Stimulated activated CD4-positive, alpha-beta T cell treated with anti-CD3 and anti-CD28 coated beads, Interleukin-15, amount 100 ng/mL, for 1 hour (primary cell): ENCODE measurements around the gene IGSF9.
"Not testable (repeated sequence)": the region's sequence is repeated elsewhere in the genome, so short reads cannot be mapped to it uniquely, and the experiment has no call there.

Source experiments
- DNase-seq, 2 donors: peaks; one replicate each; pipeline ENCODE4 v3.0.0-alpha.2; 2020; ENCODE audit warnings: low read depth in 1 of 2, low spot score in 1 of 2

Gene IGSF9

DNA sequence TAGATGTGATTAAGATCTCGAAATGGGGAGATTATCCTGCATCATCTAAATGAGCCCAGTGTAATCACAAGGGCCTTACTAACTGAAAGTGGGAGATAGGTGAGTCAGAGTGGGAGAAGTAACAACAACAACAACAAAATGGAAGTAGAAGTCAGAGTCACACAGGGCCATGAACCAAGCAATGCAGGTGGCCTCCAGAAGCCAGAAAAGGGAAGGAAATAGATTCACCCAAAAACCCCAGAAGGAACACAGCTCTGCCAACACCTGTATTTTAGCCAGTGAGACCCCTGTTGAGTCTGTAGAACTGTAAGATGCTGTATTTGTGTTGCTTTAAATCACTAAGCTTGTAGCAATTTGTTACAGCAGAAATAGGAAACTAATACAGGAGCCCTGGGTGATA lies 24.2 kb downstream of the IGSF9 start:
- DNase-seq: no peak

DNA sequence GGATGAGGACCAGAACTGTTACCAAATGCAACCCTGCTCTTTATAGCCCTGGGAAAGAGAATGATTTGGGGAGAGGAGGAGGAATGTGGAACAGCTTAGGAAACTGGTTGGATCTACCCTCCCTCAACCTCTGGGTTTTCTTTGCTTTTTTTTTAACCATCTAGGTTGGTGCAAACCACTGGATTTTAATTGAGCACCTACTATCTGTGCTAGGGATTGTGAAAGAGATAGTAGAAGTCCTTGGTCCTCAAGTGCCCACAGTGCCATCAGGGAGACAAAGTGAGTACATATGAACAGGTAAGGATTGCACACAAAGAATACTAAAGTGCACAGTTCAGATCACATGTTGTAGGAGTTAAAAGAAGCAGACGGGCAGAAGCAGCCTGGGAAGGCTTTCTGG lies 24.8 kb downstream of the IGSF9 start:
- no peak for DNase-seq

DNA sequence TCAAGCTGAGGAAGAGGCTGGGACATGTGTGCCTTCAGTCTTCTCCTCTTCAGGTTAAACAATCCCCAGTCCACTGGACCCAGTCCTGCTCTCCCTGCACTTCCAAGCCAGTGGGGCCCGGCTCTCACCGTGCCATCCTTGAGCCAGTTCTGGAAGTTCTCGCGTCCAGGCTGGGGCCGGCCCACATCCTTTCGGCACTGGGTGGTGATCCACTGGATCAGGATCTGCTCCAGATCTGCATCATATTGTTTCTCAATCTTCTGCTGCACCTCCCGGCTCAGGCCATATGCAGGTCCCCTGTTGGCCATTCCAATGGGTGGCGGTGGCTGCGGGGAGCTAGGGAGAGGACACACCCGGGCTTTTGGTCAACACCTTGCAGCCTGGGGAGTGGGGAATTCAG lies 25.2 kb downstream of the IGSF9 start:
- DNase-seq: no peak

DNA sequence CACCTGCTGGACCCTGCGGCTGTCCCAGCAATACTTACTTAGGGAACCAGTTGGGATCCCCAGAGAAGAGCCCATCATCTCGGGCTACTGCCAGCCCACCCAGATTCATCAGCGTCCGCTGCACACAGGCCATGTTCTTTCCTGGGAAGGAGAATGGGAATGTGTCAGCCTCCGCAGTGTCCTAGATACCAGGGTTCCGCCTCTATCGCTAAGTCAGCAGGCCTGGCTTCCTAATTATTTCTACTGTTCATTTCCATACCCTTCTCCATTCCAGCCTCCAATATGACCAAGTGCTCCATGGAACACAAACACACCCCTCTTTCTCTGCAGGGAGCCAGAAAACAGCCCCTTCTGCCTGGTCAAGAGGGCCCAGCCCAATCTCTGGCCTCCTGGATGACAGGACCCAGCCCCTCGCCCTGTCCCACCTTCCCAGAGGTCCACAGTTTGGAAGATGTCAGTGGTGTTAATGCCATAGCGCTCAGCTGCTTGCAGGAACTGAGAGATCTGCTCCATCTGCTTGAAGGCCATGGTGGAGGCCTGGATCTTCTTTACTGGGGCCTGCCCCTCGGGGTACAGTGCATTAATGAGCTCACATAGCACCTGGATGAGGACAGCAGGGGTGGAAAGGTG lies 26.1 kb downstream of the IGSF9 start:
- DNase-seq: no peak

DNA sequence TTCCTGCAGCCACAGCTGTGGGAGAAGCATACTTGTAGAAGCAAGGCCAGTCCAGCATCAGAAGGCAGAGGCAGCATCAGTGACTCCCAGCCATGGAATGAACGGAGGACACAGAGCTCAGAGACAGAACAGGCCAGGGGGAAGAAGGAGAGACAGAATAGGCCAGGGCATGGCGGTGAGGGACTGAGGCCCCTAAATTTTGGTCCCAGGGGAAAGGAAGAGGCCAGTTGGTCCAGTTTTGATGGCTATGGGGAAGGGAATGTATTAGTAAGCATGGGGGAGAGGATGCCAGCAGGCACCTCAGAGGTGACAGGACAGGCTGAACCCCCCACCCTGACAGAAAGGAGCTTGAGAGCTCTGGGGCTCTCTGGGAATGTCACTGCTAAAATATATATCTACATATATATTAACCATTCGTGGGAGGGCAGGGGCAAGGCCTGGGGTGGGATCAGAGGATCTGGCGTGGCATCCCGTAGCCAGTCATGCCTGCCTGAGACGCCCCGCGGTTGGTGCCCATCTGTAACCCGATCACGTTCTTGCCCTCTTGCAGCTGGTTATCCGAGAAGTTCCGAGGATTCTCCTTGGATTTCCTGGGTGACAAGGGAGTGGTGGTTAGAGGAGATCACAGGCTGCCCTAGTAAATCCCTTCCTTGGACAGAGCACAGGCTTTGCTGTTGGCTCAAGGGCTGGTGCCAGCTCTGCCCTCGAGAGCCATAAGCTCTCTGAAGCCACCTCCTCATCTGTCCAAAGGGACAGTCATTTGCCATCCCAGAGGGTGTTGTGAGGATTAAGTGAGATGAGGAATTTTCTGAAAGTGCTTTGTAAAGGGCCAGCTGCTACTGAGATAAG lies 26.8 kb downstream of the IGSF9 start:
- DNase-seq: no peak

DNA sequence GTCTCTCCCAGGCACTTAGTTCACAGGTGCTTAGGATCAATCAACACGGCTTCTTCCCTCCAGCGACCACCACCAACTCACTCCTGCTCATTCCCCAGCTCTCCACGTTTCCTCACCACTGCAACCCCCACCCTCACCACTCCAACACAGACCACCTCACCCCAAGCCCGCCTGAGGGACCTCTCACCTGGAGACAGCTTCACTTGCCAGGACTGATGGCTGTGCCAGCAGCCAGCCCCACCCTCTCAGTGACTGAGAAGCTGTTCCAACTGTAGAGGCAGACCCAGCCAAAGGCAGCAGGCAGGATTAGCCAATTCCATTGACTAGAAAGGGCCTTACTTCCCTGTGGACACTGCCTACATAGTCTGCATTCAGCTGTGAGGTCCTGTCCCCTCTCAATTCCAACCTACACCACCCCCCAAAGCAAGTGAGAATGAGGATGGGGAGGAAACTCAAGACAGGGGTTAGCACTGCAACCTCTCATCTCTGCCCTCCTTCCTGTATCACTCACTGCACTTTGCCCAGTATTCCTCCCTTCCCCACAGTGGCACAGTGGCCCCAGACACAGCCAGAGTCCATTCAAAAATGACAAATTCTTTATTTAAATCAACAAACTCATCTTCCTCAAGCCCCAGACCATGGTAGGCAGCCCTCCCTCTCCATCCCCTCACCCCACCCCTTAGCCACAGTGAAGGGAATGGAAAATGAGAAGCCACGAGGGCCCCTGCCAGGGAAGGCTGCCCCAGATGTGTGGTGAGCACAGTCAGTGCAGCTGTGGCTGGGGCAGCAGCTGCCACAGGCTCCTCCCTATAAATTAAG lies 27.7 kb downstream of the IGSF9 start:
- DNase-seq: no peak

DNA sequence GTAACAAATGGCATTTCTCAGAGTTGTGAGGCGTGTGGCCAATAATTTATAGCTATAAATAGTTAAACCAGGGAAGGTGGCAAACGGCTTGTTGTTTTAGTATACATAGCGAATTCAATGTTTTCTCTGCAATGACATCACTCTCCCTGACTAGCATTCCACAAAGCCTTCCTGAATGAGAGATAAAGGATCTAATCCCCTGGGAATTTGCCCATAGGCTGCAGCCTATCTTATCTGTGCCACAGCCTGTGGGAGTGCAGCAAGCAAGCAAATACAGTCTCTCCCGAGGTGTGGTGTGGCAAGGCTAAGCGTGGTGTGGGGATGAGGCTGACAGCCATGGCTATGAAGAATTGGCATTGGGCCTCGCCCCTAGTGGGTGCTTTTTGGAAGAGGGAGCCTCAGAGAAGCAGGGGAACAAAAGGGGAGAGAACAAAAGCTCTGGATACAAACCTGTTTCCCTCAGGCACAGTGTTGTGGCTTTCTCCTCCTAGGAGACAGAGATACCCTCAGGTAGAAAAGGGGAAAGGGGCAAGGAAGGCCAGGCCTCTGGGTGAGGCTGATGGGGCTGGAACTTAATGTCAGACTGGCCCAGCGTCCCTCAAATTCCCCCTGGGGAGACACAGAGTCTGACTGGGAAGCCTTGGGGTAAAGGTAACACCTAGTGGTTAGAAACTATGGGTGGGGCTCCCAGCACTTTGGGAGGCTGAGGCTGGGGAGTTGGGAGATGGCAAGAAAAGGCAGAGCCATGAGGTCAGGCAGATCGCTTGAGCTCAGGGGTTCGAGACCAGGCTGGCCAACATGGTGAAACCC lies 29.0 kb downstream of the IGSF9 start:
- no peak for DNase-seq

DNA sequence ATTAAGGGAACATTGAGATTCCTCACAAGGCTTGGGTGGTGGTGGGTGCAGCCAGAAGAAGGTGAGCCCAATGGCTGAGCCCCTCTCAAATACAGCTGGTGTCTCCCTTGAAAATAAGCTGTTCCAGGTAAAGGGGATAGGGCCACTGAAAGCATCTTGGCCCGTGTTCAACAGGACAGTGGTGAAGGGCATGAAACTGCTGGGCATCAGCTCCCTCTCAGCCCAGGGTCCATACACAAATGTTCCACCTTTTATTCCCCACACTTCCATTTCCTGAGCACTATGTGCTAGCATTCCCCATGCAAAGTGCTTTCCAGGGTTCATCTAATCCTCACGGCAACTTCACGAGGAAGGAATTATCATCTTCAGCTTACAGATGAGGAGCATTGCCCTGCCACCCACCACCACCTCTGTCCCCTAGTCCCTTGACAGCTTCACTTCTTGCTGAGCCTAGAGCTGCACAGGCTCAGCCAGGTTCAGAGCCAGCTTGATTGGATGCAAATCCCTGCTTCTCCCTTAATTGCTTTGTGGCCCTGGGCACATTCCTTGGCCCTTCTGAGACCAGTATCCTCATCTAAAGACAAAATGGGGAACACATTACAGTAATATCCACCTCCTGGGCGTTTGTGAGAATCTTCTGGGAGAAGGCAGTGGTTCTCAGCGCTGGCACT lies 29.7 kb downstream of the IGSF9 start:
- DNase-seq: no peak

DNA sequence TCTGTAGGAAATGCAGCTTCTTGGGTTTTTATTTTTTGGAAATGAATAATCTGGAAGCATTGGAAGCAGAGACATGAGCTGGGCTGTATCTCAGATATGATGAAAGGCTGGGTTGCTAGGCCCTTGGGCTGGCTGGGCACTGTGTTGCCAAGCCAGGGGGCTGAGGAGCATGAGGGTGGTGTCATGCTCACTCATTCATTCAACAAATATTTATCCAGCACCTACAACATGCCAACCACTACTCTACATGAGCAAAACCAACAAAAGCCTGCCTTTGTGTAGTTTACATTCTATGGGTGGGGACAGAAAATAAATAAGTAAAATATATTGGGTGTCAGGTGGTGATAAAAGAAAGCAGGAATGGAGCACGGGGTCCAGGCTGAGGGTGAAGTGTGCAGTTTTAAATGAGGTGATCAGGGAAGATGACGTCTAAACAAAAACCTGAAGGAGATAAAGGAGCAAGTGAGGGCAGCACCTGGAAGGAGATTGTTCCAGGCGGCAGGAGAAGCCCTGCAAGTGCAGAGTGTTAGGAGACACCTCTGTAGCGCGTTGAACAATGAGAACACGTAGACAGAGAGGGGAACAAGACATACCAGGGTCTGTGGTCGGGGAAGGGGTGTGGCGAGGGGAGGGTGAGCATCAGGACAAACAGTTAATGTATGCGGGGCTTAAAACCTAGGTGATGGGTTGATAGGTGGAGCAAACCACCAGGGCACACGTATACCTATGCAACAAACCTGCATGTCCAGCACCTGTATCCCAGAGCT lies 31.0 kb downstream of the IGSF9 start:
- DNase-seq: no peak

DNA sequence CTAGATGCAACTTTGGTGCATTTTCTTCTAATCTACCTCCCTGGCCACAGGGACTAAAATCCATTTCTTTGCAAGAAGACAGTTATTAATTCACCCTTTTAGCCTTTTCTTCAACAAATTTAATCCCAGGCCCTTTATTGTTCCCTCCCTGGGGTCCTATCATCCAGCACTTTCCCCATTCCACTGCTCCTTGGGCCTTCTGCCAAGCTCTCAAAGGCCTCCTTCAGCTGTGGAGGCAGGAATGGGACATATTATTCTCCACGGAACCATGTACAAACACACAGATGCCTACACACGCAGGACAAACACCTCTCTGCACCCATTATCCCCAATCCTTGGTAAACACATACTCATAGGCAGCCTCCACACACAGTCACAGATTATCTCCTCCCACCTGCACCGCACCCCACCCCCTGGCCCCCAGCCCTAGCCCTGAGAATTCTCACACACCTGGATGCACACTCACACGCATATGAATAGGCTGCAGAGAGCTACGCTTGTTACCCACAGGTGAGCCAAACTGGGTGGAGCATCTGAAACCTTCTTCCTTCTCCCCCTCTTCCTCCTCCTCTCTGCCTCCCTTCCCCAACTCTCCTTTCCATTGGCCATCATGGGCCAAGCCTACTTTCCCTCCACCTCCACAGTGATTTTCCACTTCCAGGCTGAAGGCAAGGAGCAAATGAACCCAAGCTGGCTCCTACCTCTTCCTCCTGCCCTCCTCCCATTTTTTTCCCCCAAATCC lies 31.8 kb downstream of the IGSF9 start:
- no peak for DNase-seq

DNA sequence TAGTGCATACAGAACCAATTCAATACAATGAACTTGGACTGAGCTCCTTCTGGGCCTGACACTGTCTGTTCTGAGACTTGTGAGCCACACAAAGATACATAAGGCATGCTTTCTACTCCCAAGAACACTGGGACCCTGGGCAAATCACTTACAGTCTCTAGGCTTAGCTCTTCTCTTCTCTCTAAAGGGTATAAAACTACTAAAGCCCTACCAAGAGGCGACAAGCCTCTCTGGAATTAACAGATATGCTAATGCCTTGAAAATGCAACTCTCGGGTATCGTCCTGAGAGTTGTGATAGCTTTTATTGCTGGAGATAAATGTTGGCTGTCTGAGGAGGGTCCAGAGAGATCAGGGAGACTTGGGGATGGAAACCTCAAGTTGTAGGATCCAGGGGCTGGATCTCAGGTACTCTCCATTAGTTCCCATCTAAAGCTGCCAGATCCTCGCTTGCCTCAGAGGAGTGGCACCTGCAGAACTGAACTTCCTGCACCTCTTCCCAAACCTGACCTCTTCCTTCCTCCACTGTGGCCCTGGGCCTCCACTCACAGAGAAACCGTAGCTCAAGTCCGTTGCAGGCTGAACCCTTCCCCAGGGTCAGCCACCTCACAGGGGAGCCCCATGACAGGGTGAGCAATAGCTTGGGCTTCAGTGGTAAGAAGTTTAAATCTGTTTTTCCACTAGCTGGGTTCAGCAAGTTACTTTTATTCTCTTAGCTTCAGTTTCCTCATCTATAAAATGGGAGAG lies 33.9 kb downstream of the IGSF9 start:
- no peak for DNase-seq

DNA sequence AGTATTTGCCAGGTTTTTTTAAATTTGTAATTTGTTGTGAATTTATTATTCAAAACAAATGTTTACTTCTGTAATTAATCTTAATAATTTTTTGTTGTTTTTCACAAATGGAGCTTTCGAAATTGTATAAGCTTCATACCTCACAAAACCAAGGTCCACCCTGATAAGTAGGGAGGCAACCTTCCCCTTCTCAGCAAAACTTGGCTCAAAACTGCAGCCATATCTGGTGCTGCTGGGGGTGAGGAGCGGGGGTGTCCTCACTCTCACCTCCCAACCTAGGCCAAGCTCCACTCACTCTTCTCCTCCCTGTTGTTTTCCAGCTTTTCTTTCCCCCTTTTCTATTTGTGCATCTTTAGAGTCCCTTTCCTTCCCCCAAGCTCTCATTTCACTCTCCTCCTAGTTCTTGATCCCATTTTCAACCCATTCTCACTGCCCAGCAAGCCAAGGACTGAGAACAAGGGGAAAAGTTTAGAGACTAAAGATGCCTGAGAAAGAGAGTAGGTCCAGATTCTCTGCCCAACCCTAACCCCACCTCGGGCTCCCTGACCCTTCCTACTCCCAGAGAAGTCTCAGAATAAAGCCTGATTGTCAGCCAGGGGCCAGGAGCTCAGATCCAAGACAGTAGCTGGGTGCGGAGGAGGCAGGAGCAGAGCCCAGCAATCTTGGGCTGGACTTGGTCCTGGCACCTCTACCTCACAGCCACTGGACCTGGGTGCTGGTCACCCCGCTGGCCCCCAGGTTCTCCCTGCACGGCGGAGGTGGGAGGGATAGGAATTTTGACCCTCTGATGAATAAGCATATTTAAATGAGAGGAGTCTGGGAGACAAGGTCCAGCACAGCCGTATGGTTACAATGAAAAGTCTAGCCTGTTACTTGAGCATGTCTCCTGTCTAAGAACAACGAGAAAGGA lies 37.1 kb downstream of the IGSF9 start:
- DNase-seq: no peak

DNA sequence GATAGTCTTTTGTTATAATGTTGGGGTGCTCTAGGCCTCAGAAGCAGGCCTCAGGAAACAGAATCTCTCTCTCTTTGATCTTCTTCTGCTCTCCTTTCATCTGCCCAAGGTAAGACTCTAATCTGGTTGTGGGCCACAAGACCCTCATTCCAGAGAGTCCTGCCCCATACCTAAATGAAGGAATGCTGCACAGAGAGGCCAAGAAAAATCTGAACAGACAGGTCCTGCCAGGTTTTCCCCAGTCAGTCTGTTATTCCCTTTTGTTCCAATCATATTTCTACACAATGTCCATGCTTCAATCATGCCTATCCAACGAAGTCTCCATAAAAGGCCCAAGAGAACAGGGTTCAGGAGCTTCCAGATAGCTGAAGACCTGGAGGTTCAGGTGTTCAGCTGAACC lies 38.5 kb downstream of the IGSF9 start:
- DNase-seq: no peak

DNA sequence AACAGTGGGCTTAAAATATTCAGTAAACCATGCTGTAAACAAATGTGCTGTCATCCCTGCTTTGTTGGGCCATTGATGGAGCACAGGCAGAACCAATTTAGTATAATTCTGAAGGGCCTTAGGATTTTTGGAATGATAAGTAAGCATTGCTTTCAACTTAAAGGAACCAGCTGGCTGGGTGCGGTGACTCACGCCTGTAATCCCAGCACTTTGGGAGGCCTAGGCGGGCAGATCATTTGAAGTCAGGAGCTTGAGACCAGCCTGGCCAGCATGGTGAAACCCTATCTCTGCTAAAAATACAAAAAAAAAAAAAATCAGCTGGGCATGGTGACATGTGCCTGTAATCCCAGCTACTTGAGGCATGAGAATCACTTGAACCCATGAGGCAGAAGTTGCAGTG lies 41.4 kb downstream of the IGSF9 start:
- not testable (repeated sequence) for DNase-seq

DNA sequence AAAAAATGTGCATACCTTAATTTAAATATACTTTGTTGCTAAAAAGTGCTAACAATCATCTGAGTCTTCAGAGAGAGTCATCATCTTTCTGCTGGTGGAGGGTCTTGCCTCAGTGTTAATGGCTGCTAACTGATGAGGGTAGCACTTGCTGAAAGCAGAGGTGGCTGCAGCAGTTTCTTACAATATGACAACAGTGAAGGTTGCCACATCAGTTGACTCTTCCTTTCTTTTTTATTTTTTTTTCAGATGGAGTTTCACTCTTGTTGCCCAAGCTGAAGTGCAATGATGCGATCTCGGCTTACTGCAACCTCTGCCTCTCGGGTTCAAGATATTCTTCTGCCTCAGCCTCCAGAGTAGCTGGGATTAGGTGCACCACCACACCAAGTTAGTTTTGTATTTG lies 42.9 kb downstream of the IGSF9 start:
- no peak for DNase-seq

DNA sequence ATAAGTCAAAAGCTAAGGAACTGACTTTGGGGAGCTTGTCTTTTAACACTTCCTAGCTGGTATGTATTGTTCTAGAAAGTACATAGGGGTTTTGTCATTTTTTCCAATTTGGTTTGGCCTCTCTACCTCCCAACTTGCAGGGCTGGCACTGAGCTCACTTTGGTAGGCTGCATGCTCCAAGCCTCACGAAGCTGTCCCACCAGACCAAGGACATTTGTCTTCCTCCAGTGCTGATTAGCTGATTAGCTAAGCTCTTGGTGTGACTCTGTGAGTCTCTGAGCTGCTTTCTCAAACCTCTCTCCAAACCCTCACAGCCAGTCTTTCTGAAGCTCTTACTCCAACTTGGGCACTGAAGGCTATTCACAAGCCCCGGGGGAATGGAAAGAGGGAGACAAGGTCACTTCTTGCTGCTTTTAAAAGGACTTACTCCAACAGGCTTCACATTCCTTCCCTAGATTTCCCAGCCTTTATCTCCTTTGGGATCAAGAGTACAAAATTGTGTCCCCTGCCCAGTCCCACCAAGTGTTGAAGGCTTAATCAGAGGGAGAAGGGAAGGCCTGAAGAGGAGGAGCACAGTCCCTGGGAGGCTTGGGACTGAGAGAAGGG lies 44.6 kb downstream of the IGSF9 start:
- no peak for DNase-seq

DNA sequence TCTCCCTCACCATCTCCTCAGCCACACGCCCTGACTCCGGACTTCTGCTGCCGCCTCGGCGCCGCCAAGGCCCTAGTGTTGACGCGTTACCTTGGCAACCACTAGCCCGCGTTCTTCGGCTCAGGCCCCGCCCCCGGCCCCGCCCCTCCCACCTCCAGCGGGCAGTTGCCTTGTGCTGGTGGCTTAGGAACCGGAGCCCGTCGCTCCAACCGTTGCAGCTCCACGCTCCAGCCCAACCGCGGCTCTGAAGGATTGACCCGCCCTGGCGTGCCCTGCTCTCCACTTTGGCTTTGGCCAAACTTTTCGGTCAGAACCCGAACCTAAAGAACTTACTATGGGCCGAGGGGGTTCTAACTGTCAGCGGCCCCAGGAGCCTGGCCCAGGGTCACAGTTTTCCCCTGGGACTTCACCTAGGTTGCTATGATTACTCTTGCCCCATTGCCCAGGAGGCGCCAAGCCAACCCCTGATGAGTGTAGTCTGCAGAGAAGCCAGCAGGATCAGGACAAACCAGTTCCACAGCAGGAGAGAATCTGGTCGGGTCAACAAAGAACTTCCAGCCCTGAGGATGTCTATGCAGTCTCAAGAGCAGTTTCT lies 45.2 kb downstream of the IGSF9 start, which contains the start of gene CFAP45:
CFAP45 (minus strand) TSS at position 80 of the 595 bp plus-strand sequence; CDS start at position 13, 67 bp downstream.
- DNase-seq: no peak
